ENCODE data around the gene RHOBTB3.
"Not testable (repeated sequence)": the region's sequence is repeated elsewhere in the genome, so short reads cannot be mapped to it uniquely, and the experiment has no call there.

The RHOBTB3 gene

DNA sequence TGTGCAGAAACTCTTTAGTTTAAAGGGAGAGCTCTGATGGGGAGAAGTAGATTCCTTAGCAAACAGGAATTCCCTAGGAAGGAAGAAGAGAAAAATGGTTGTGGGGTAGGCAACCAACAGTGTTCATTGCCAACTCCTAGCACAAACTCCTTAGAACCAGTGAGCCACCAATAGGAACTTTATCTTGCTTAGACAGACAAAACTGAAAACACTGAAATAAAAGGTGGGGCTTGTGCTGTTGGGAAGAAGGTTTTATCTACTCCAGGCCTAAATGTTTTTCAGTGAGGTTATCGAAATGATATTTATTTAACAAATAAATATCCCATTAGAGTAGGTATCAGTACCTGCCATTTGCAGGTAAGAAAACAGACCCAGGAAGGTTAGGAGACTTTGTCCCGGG lies 99.1 kb downstream of the RHOBTB3 start:
- Histone ChIP-seq H3K4me3 (no peak overlapping the region), H3K27ac (no peak overlapping the region)
- TF ChIP-seq, protein P1, sequence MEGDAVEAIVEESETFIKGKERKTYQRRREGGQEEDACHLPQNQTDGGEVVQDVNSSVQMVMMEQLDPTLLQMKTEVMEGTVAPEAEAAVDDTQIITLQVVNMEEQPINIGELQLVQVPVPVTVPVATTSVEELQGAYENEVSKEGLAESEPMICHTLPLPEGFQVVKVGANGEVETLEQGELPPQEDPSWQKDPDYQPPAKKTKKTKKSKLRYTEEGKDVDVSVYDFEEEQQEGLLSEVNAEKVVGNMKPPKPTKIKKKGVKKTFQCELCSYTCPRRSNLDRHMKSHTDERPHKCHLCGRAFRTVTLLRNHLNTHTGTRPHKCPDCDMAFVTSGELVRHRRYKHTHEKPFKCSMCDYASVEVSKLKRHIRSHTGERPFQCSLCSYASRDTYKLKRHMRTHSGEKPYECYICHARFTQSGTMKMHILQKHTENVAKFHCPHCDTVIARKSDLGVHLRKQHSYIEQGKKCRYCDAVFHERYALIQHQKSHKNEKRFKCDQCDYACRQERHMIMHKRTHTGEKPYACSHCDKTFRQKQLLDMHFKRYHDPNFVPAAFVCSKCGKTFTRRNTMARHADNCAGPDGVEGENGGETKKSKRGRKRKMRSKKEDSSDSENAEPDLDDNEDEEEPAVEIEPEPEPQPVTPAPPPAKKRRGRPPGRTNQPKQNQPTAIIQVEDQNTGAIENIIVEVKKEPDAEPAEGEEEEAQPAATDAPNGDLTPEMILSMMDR (IDR thresholded peaks at IDR 0.05): no peak

GRCh38 chr5:95832664-95833063 lies 101.5 kb downstream of the RHOBTB3 start:
- Histone ChIP-seq H3K27ac (no peak overlapping the region), H3K4me3 (no peak overlapping the region)
- no peak for DNase-seq (ENCODE audit: low spot score)
- TF ChIP-seq, protein P1 (IDR thresholded peaks at IDR 0.05): no peak

More for the DNA sequence above, 99.1 kb downstream of the RHOBTB3 start:
- no peak for DNase-seq (ENCODE audit: low spot score)

DNA sequence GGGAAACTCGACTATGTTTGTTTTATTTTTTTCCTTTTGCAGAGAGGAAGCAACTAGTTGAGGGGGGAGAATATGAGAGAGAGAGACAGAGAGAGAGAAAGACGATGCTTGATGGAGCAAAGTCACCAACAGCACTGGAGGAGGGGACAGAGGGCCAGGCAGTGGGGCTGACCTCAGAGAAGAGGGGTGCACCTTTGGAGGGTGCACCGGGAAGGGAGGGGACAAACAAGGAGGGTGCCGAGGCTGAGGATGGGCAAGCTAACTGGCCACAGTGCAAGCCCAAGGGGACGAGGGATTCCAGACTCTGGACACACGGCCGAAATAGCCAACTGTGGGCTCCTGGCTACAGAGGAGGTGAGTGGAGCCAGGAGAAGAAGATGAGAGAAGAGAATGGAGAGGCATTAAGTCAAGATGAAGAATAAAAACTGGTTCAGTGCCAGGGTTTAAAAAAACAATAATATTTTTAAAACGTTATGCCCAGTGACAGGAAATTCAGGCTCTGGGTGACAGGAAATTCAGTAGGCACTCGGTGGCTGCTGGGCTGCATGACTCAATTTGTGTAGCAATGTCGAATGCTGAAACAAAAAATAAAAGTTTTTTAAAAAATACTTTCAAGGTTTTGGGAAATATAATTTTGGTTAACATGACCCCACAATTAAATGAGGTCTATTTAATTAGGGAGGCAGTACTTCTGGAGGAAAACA lies 104.7 kb downstream of the RHOBTB3 start:
- H3K4me3 ChIP-seq: peak overlapping the region; percentile 79
- peak overlapping the region; percentile 73 to 81 for H3K27ac ChIP-seq
- TF ChIP-seq, protein P1 (IDR thresholded peaks at IDR 0.05): no peak
- no peak for DNase-seq (ENCODE audit: low spot score)

GRCh38 chr5:95836544-95836943 lies 105.4 kb downstream of the RHOBTB3 start:
- no peak for DNase-seq (ENCODE audit: low spot score)
- Histone ChIP-seq H3K27ac (peak overlapping the region; percentile 73 to 81), H3K4me3 (peak overlapping the region; percentile 79)
- TF ChIP-seq, protein P1 (IDR thresholded peaks at IDR 0.05): no peak

DNA sequence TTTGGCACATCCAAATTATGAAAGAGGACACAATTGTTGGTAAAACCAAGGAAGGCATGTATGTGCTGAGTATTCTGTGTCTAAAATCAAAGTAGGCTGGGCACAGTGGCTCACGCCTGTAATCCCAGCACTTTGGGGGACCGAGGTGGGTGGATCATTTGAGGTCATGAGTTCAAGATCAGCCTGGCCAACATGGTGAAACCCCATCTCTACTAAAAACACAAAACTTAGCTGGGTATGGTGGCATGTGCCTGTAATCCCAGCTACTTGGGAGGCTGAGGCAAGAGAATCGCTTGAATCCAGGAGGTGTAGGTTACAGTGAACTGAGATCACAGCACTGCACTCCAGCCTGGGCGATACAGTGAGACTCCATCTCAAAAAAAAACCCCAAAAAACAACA lies 105.8 kb downstream of the RHOBTB3 start:
- peak overlapping the region in 1 of 2 donors; percentile 81 for H3K27ac ChIP-seq
- H3K4me3 ChIP-seq: not testable (repeated sequence)

DNA sequence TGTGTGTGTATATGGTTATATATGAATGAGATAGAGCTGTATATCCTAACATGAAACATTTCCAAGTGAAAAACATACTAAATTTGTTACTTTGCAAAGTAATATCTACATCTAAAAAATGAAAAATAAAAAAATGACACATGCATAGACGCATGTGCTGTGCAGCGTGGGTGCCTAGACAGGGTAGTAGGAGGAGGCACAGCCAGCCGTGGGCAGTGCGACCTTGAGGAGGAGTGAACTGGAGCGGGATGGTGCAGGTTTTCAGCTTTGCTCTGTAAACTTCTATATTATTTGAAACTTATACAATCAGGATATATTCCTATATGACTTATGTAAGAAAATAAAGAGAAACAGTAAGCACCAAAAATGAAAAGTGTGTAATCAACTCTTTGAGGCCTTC lies 106.4 kb downstream of the RHOBTB3 start:
- TF ChIP-seq, protein P1 (IDR thresholded peaks at IDR 0.05): no peak
- Histone ChIP-seq H3K27ac (no peak overlapping the region), H3K4me3 (no peak overlapping the region)
- no peak for DNase-seq (ENCODE audit: low spot score)

More for the DNA sequence above, 105.8 kb downstream of the RHOBTB3 start:
- not testable (repeated sequence) for DNase-seq (ENCODE audit: low spot score)

- no peak overlapping the region for H3K27ac ChIP-seq
- TF ChIP-seq, protein P1 (IDR thresholded peaks at IDR 0.05): no peak
- no peak for DNase-seq (ENCODE audit: low spot score)
These were observed 106.9 kb downstream of the RHOBTB3 start for GRCh38 chr5:95838001-95838520.

More at GRCh38 chr5:95838001-95838520, 106.9 kb downstream of the RHOBTB3 start:
- H3K4me3 ChIP-seq: no peak overlapping the region
